HUES6 (cell line): ENCODE data around the gene APIP.

Experiments
- H3K27ac ChIP-seq: 2 replicates; pipeline ENCODE4 v1.7.0; 2013; ENCODE audit warnings: low read depth, mild to moderate bottlenecking, low read length, inconsistent platforms
- H3K27me3 ChIP-seq: 2 replicates; pipeline ENCODE4 v1.6.1; 2013; ENCODE audit warnings: low read length; ENCODE audit not compliant: control insufficient read depth, insufficient read depth
- H3K36me3 ChIP-seq: 2 replicates; pipeline ENCODE4 v1.6.1; 2013; ENCODE audit warnings: low read length; ENCODE audit not compliant: control insufficient read depth, insufficient read depth
- H3K4me1 ChIP-seq: 2 replicates; pipeline ENCODE4 v1.6.1; 2013; ENCODE audit warnings: low read length; ENCODE audit not compliant: control insufficient read depth, insufficient read depth
- H3K4me3 ChIP-seq: 2 replicates; pipeline ENCODE4 v1.5.1; 2013; ENCODE audit warnings: low read depth, low read length
- H3K9ac ChIP-seq: one replicate; pipeline ENCODE4 v1.6.1; 2013; ENCODE audit warnings: mild to moderate bottlenecking, low read length
- H3K9me3 ChIP-seq: 2 replicates; pipeline ENCODE4 v1.6.1; 2013; ENCODE audit warnings: low read depth, low read length; ENCODE audit not compliant: control insufficient read depth, insufficient read depth

Gene APIP

GRCh38 chr11:34916015-34916842 lies at the start of gene APIP, which contains the start of gene PDHX:
Gene APIP (minus strand): TSS chr11:34916379. CDS start chr11:34916284, 95 bp downstream.
Gene PDHX (plus strand): TSS chr11:34916618. CDS start chr11:34916656, 38 bp downstream.
- Histone ChIP-seq H3K4me1 (peaks cover 13% of the 10 kb centered on the region), H3K27ac (peak within 1 kb of the TSS; percentile 90), H3K36me3 (peaks cover 15% of the 10 kb centered on the region), H3K9ac (peak within 1 kb of the TSS; percentile 95), H3K9me3 (no peaks in the 10 kb centered on the region), H3K27me3 (no peaks in the 10 kb centered on the region), H3K4me3 (peak within 1 kb of the TSS; percentile 89)

GRCh38 chr11:34964610-34965331 lies 48.6 kb upstream of the APIP start:
- Histone ChIP-seq H3K4me3 (no peak overlapping the region), H3K27ac (no peak overlapping the region)

GRCh38 chr11:34963351-34963750 lies 47.2 kb upstream of the APIP start:
- Histone ChIP-seq H3K9me3 (no peaks in the 10 kb centered on the region), H3K4me3 (no peak overlapping the region), H3K4me1 (no peaks in the 10 kb centered on the region), H3K36me3 (peaks cover 18% of the 10 kb centered on the region), H3K9ac (no peak overlapping the region), H3K27ac (no peak overlapping the region), H3K27me3 (no peaks in the 10 kb centered on the region)

More at GRCh38 chr11:34964610-34965331, 48.6 kb upstream of the APIP start:
- Histone ChIP-seq H3K9me3 (no peaks in the 10 kb centered on the region), H3K9ac (no peak overlapping the region), H3K36me3 (peaks cover 22% of the 10 kb centered on the region), H3K27me3 (no peaks in the 10 kb centered on the region), H3K4me1 (no peaks in the 10 kb centered on the region)

GRCh38 chr11:34962034-34962433 lies 45.9 kb upstream of the APIP start:
- Histone ChIP-seq H3K9me3 (no peaks in the 10 kb centered on the region), H3K4me1 (no peaks in the 10 kb centered on the region), H3K36me3 (peaks cover 16% of the 10 kb centered on the region), H3K27me3 (no peaks in the 10 kb centered on the region), H3K9ac (no peak overlapping the region), H3K27ac (no peak overlapping the region), H3K4me3 (no peak overlapping the region)

- Histone ChIP-seq H3K4me1 (no peaks in the 10 kb centered on the region), H3K27ac (no peak overlapping the region), H3K36me3 (peaks cover 12% of the 10 kb centered on the region), H3K27me3 (no peaks in the 10 kb centered on the region), H3K9me3 (no peaks in the 10 kb centered on the region), H3K4me3 (no peak overlapping the region), H3K9ac (no peak overlapping the region)
These were observed 44.1 kb upstream of the APIP start for GRCh38 chr11:34960277-34960676.

DNA sequence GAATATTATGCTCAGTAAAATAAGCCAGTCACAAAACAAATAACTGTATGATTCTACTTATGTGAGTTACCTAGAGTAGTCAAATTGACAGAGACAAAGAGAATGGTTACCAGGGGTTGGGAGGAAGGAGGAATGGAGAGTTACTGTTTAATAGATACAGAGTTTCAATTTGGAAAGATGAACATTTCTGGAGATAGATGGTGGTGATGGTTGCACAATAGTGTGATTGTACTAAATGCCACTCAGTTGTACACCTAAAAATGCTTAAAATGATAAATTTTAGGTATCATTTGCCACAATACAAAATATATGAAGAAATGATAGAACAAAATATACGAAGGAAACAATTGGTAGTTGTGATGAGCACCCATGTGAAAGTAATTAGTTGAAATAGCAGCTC lies 43.6 kb upstream of the APIP start:
- no peaks in the 10 kb centered on the region for H3K9me3 ChIP-seq
- no peak overlapping the region for H3K4me3 ChIP-seq
- H3K36me3 ChIP-seq, result peaks cover 12% of the 10 kb centered on the region
- H3K4me1 ChIP-seq, result no peaks in the 10 kb centered on the region
- H3K9ac ChIP-seq, result no peak overlapping the region
- no peak overlapping the region for H3K27ac ChIP-seq
- no peaks in the 10 kb centered on the region for H3K27me3 ChIP-seq

- no peaks in the 10 kb centered on the region for H3K27me3 ChIP-seq
These were observed 41.4 kb upstream of the APIP start for GRCh38 chr11:34957606-34958005.

GRCh38 chr11:34957206-34957605 lies 41.0 kb upstream of the APIP start:
- Histone ChIP-seq H3K36me3 (peaks cover 16% of the 10 kb centered on the region), H3K4me1 (no peaks in the 10 kb centered on the region), H3K27me3 (no peaks in the 10 kb centered on the region), H3K9ac (no peak overlapping the region), H3K4me3 (no peak overlapping the region), H3K9me3 (no peaks in the 10 kb centered on the region), H3K27ac (no peak overlapping the region)

More at GRCh38 chr11:34957606-34958005, 41.4 kb upstream of the APIP start:
- Histone ChIP-seq H3K36me3 (peaks cover 16% of the 10 kb centered on the region), H3K4me3 (no peak overlapping the region), H3K9ac (no peak overlapping the region), H3K27ac (no peak overlapping the region), H3K4me1 (no peaks in the 10 kb centered on the region), H3K9me3 (no peaks in the 10 kb centered on the region)

GRCh38 chr11:34953955-34954354 lies 37.8 kb upstream of the APIP start:
- H3K27ac ChIP-seq, result no peak overlapping the region
- H3K4me3 ChIP-seq, result no peak overlapping the region
- H3K36me3 ChIP-seq, result peaks cover 9% of the 10 kb centered on the region
- no peak overlapping the region for H3K9ac ChIP-seq
- no peaks in the 10 kb centered on the region for H3K27me3 ChIP-seq
- no peaks in the 10 kb centered on the region for H3K4me1 ChIP-seq
- no peaks in the 10 kb centered on the region for H3K9me3 ChIP-seq

DNA sequence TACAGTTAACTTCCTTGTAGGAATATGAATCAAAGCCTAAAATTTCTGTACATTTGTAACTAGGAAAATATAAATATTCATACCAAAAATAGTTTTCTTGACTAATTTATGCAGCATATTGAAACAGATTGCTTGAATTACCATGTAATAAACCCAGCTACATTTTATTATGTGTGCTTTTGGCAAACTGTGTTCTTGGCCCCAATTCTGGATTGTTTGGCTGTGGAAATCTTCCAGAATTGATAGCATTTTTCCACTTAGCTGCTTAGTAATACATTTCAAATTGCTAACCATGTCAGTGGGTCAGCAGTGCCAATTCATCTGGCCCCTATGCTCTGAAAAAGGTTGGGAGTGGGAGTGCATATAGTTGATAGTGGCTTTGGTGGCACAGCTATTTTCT lies 32.5 kb upstream of the APIP start:
- H3K27ac ChIP-seq, result no peak overlapping the region
- H3K9me3 ChIP-seq, result no peaks in the 10 kb centered on the region
- no peak overlapping the region for H3K4me3 ChIP-seq
- H3K36me3 ChIP-seq, result peaks cover 2% of the 10 kb centered on the region; the same call in 1 of the 2 replicates
- no peaks in the 10 kb centered on the region for H3K4me1 ChIP-seq
- H3K9ac ChIP-seq, result no peak overlapping the region
- H3K27me3 ChIP-seq, result no peaks in the 10 kb centered on the region

- Histone ChIP-seq H3K4me1 (no peaks in the 10 kb centered on the region), H3K4me3 (no peak overlapping the region), H3K9ac (no peak overlapping the region), H3K36me3 (no peaks in the 10 kb centered on the region), H3K27ac (no peak overlapping the region), H3K9me3 (no peaks in the 10 kb centered on the region), H3K27me3 (no peaks in the 10 kb centered on the region)
These were observed 28.5 kb upstream of the APIP start for GRCh38 chr11:34944692-34945091.
